Activated CD8-positive, alpha-beta T cell treated with anti-CD3 and anti-CD28 coated beads for 36 hours (primary cell): Measurements from ENCODE around the gene SPATA3. TPM values are rescaled to one million over a fixed set of nuclear protein-coding genes. Genes with fewer than 3 reads are reported as not detected.

Source experiments
- ATAC-seq: fragments of 200-7000 bp; cut with Tn5 transposase; one replicate; pipeline ENCODE4 v1.10.0; 2021; ENCODE audit warnings: mild to moderate bottlenecking, moderate library complexity
- CTCF ChIA-PET: fragments of 350-600 bp; sonication (Branson Sonifier 250); formaldehyde crosslinking; loops from one replicate; lab custom pipeline; 2021; ENCODE audit warnings: antibody characterized with exemption; lab: Charles Lee
- POLR2A ChIA-PET: fragments of 350-600 bp; sonication (Branson Sonifier 250); formaldehyde crosslinking; loops from one replicate; lab custom pipeline; 2021; ENCODE audit warnings: antibody characterized with exemption; lab: Charles Lee
- DNase-seq: peaks from one replicate; pipeline ENCODE4 v3.0.0-alpha.2; 2020
- H3K27ac Mint-ChIP-seq: one replicate; pipeline ENCODE4 v1.8.0; 2021; ENCODE audit warnings: mild to moderate bottlenecking, mixed read lengths
- H3K27me3 Mint-ChIP-seq: one replicate; pipeline ENCODE4 v1.8.0; 2021; ENCODE audit warnings: mixed read lengths
- H3K36me3 Mint-ChIP-seq: one replicate; pipeline ENCODE4 v1.8.0; 2021; ENCODE audit warnings: low read depth, mixed read lengths
- H3K4me1 Mint-ChIP-seq: one replicate; pipeline ENCODE4 v1.8.0; 2021; ENCODE audit warnings: low read depth, mixed read lengths
- H3K4me3 Mint-ChIP-seq: one replicate; pipeline ENCODE4 v1.8.0; 2021; ENCODE audit warnings: mild to moderate bottlenecking, moderate library complexity, mixed read lengths
- H3K9me3 Mint-ChIP-seq: one replicate; pipeline ENCODE4 v1.8.0; 2021; ENCODE audit warnings: mixed read lengths
- CTCF ChIP-seq: fragments of 200-600 bp; IDR thresholded peaks from one replicate; pipeline ENCODE4 v1.8.0; 2022; ENCODE audit warnings: antibody characterized with exemption, mild to moderate bottlenecking
- intact Hi-C: fragments of 100-400 bp; cut with micrococcal nuclease; formaldehyde crosslinking; loops from one replicate; pipeline ENCODE4 v1.10.0; 2022
- total RNA-seq, 2 experiments: library from RNA; stranded (reverse); gene quantifications; one replicate each; pipeline ENCODE4 v1.2.3, GENCODE V29; 2021

SPATA3 gene
- total RNA-seq, 2 experiments from 2014 or later: 0.59 to 0.76 TPM

- DNase-seq: no peak
- no peaks in the 10 kb centered on the region for H3K36me3 Mint-ChIP-seq
- intact Hi-C loops: no loop called here
- peaks cover 34% of the 10 kb centered on the region for H3K27me3 Mint-ChIP-seq
- H3K4me3 Mint-ChIP-seq: no peak overlapping the region
- no peak overlapping the region for H3K27ac Mint-ChIP-seq
- no peaks in the 10 kb centered on the region for H3K9me3 Mint-ChIP-seq
- ATAC-seq: no peak
- CTCF ChIA-PET: interaction anchor here (2.5 kb wide), 1 partner anchor 19 kb away, joined by 7 read pairs; no protein-coding TSS in a partner anchor
- no peaks in the 10 kb centered on the region for H3K4me1 Mint-ChIP-seq
- no peak for TF ChIP-seq CTCF
- POLR2A ChIA-PET: no interaction called here
Measured at GRCh38 chr2:231034291-231034882, 38.5 kb downstream of the SPATA3 start.

GRCh38 chr2:231036131-231036530 is 40.2 kb downstream of the SPATA3 start:
- H3K9me3 Mint-ChIP-seq: no peaks in the 10 kb centered on the region
- H3K4me3 Mint-ChIP-seq: no peak overlapping the region
- no peak for DNase-seq
- no peak for ATAC-seq
- H3K4me1 Mint-ChIP-seq: no peaks in the 10 kb centered on the region
- no peak for TF ChIP-seq CTCF
- CTCF ChIA-PET: interaction anchor here (1.7 kb wide), 1 partner anchor 188 kb away, joined by 5 read pairs; no protein-coding TSS in a partner anchor
- POLR2A ChIA-PET: no interaction called here
- intact Hi-C loops: no loop called here
- no peaks in the 10 kb centered on the region for H3K36me3 Mint-ChIP-seq
- H3K27ac Mint-ChIP-seq: no peak overlapping the region
- H3K27me3 Mint-ChIP-seq: peaks cover 47% of the 10 kb centered on the region

- Mint-ChIP-seq H3K27ac (no peak overlapping the region), H3K4me3 (peak overlapping the region; percentile 23), H3K27me3 (peaks cover 51% of the 10 kb centered on the region), H3K36me3 (no peaks in the 10 kb centered on the region), H3K9me3 (no peaks in the 10 kb centered on the region), H3K4me1 (no peaks in the 10 kb centered on the region)
- DNase-seq: no peak
- intact Hi-C loops: no loop called here
- no peak for ATAC-seq
- ChIA-PET CTCF (interaction anchor here (1.0 kb wide), 1 partner anchor 13 kb away, joined by 4 read pairs; no protein-coding TSS in a partner anchor), POLR2A (no interaction called here)
- TF ChIP-seq CTCF: no peak
Measured at GRCh38 chr2:231036578-231037106, 40.7 kb downstream of the SPATA3 start.

- DNase-seq (peak; percentile 17), ATAC-seq (peak; percentile 64)
- Mint-ChIP-seq H3K27ac (no peak within 1 kb of the TSS), H3K27me3 (peaks cover 57% of the 10 kb centered on the region), H3K4me3 (peak within 1 kb of the TSS; percentile 53), H3K4me1 (no peaks in the 10 kb centered on the region), H3K36me3 (no peaks in the 10 kb centered on the region), H3K9me3 (no peaks in the 10 kb centered on the region)
- ChIA-PET POLR2A (no interaction called here), CTCF (interaction anchor here (0.7 to 1.0 kb wide), 2 partner anchors 13 to 16 kb away, joined by 3 to 4 read pairs; no protein-coding TSS in a partner anchor)
- intact Hi-C loops: no loop called here
- TF ChIP-seq CTCF: no peak
Measured at GRCh38 chr2:231037202-231037730, 41.3 kb downstream of the SPATA3 start, which contains the start of gene C2orf72. Gene C2orf72 (plus strand): TSS chr2:231037523. CDS start chr2:231037566, 43 bp downstream.
